Measurements from ENCODE around the gene CEP55. TPM values are rescaled to one million over a fixed set of nuclear protein-coding genes. Genes with fewer than 3 reads are reported as not detected.

CEP55 gene
- total RNA-seq, 4 donors from 2014 or later = 1.1 to 13.1 (median 4.3) TPM; not detected in 1

DNA sequence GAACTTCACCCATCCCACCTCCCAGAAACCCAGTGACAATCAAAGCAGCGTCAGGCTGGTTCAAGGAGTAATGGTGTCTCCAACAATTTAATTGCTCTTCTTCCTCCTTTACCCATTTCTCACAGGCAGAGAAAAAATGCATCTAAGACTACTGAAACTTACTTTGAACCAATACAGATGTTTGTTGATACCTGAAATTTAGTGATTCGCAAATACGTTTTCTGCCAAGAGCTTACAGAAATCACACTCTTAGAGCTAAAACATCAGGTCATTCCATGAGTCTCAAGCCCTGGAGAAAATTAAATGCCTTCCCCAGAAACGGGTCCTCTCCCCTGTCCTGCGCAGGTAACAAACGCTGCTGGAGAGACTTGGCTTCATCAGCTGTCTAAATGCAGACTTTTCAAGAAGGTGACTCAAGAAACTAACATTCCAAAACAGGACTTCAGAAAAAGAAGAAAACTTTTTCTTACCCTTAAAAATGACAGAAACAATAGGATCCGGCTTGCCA lies 14.7 kb upstream of the CEP55 start:
- Histone ChIP-seq H3K9me3 (no peaks in the 10 kb centered on the region), H3K27me3 (no peaks in the 10 kb centered on the region), H3K4me3 (peak overlapping the region; percentile 28 to 74 (median 55)), H3K27ac (peak overlapping the region; percentile 84 to 97 (median 88)), H3K4me1 (peaks cover 0 to 31% (median 13%) of the 10 kb centered on the region in 4 donors), H3K36me3 (no peaks in the 10 kb centered on the region)
- DNase-seq = no peak
- intact Hi-C loops (cut with DNase I; ENCODE audit: low total_unique reads) (loop anchor here (2.0 kb wide), 1 partner anchor 105 kb away; no protein-coding TSS in a partner anchor), in situ Hi-C loops (cut with MboI; ENCODE audit: low pct_ligation_motif_present in 1 of 4, low pct_unique_long_range_greater_than_20kb in 1 of 4, low sequenced_read_pairs in 3 of 4) (loop anchor here (5.0 kb wide), 2 partner anchors 104 to 109 kb away; no protein-coding TSS in a partner anchor)
- 10 to 22% methylated on average over 5 to 7 of the region's 7 CpGs for WGBS, 2 donors (ENCODE audit: low coverage in 1 of 2)
- TF ChIP-seq POLR2AphosphoS5 (IDR thresholded peaks at IDR 0.05) = no peak
- no peak for TF ChIP-seq POLR2A (IDR thresholded peaks at IDR 0.05)
- TF ChIP-seq, protein P1, sequence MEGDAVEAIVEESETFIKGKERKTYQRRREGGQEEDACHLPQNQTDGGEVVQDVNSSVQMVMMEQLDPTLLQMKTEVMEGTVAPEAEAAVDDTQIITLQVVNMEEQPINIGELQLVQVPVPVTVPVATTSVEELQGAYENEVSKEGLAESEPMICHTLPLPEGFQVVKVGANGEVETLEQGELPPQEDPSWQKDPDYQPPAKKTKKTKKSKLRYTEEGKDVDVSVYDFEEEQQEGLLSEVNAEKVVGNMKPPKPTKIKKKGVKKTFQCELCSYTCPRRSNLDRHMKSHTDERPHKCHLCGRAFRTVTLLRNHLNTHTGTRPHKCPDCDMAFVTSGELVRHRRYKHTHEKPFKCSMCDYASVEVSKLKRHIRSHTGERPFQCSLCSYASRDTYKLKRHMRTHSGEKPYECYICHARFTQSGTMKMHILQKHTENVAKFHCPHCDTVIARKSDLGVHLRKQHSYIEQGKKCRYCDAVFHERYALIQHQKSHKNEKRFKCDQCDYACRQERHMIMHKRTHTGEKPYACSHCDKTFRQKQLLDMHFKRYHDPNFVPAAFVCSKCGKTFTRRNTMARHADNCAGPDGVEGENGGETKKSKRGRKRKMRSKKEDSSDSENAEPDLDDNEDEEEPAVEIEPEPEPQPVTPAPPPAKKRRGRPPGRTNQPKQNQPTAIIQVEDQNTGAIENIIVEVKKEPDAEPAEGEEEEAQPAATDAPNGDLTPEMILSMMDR (IDR thresholded peaks at IDR 0.05) = no peak
- no peak for TF ChIP-seq EP300 (IDR thresholded peaks at IDR 0.05; ENCODE audit: low read depth)

GRCh38 chr10:93482145-93482834 lies 14.1 kb upstream of the CEP55 start, which contains the start of gene MYOF:
Gene MYOF (minus strand): TSS chr10:93482334. CDS start chr10:93482194, 140 bp downstream.
- Histone ChIP-seq H3K36me3 (no peaks in the 10 kb centered on the region), H3K9me3 (no peaks in the 10 kb centered on the region), H3K27me3 (no peaks in the 10 kb centered on the region), H3K4me3 (peak within 1 kb of the TSS; percentile 28 to 74 (median 55)), H3K27ac (peak within 1 kb of the TSS; percentile 84 to 97 (median 88)), H3K4me1 (peaks cover 0 to 28% (median 12%) of the 10 kb centered on the region in 4 donors)
- 1% methylated on average over 26 to 27 of the region's 27 CpGs for WGBS, 2 donors (ENCODE audit: low coverage in 1 of 2)
- in situ Hi-C loops (cut with MboI; ENCODE audit: low pct_ligation_motif_present in 1 of 4, low pct_unique_long_range_greater_than_20kb in 1 of 4, low sequenced_read_pairs in 3 of 4) (loop anchor here (5.0 kb wide), 2 partner anchors 105 to 110 kb away; no protein-coding TSS in a partner anchor), intact Hi-C loops (cut with DNase I; ENCODE audit: low total_unique reads) (loop anchor here (2.0 kb wide), 1 partner anchor 105 kb away; no protein-coding TSS in a partner anchor)
- TF ChIP-seq POLR2A (IDR thresholded peaks at IDR 0.05) (peak; percentile 74), POLR2AphosphoS5 (IDR thresholded peaks at IDR 0.05) (peak; percentile 58 to 76 (median 68)), EP300 (IDR thresholded peaks at IDR 0.05; ENCODE audit: low read depth) (no peak)
- TF ChIP-seq, protein P1 (IDR thresholded peaks at IDR 0.05) = peak; percentile 51 to 79 (median 60)
- DNase-seq = peak; percentile 65

GRCh38 chr10:93485690-93486089 lies 10.7 kb upstream of the CEP55 start:
- H3K9me3 ChIP-seq = no peaks in the 10 kb centered on the region
- no peak overlapping the region for H3K4me3 ChIP-seq
- H3K27ac ChIP-seq = no peak overlapping the region
- intact Hi-C loops (cut with DNase I; ENCODE audit: low total_unique reads) (no loop called here), in situ Hi-C loops (cut with MboI; ENCODE audit: low pct_ligation_motif_present in 1 of 4, low pct_unique_long_range_greater_than_20kb in 1 of 4, low sequenced_read_pairs in 3 of 4) (no loop called here)
- H3K36me3 ChIP-seq = no peaks in the 10 kb centered on the region
- TF ChIP-seq EP300 (IDR thresholded peaks at IDR 0.05; ENCODE audit: low read depth) (no peak), POLR2AphosphoS5 (IDR thresholded peaks at IDR 0.05) (no peak), POLR2A (IDR thresholded peaks at IDR 0.05) (no peak)
- TF ChIP-seq, protein P1 (IDR thresholded peaks at IDR 0.05) = no peak
- 50% methylated on average over 1 of the region's 1 CpG; no CpG with 5 or more reads in 1 of the 2 donors for WGBS, 2 donors (ENCODE audit: low coverage in 1 of 2)
- H3K27me3 ChIP-seq = no peaks in the 10 kb centered on the region
- DNase-seq = no peak
- H3K4me1 ChIP-seq = peaks cover 0 to 14% (median 4%) of the 10 kb centered on the region in 4 donors

DNA sequence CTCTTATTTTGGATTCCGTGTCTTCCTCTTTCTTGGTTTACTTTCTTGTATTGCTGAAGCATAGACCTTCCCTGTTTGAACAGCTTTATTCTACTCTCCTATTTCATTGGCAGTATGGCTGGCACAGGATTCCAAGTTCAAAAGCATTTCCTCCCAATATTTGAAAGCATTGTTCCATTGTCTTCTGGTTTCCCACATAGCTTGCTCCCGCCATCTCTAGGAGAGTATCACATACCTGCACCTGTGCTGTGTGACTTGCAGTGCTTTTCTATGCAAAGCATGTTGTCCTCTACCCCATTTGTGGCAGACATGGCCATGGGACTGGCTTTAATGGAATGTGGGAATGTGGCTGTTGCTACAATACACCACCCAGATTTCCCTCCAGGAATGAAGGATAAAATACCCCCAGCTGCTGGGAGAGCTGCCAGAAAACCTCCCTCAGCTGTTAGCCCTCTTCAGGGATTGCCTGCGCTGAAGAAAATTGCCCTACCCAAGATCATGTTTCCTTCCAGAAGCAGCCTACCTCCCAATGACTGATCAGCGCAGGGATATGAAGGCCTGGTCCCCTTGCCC lies 7.4 kb upstream of the CEP55 start:
- no peak overlapping the region for H3K4me3 ChIP-seq
- no peaks in the 10 kb centered on the region for H3K9me3 ChIP-seq
- H3K27me3 ChIP-seq = no peaks in the 10 kb centered on the region
- no peaks in the 10 kb centered on the region for H3K36me3 ChIP-seq
- in situ Hi-C loops (cut with MboI; ENCODE audit: low pct_ligation_motif_present in 1 of 4, low pct_unique_long_range_greater_than_20kb in 1 of 4, low sequenced_read_pairs in 3 of 4) = no loop called here
- TF ChIP-seq POLR2A (IDR thresholded peaks at IDR 0.05) (no peak), POLR2AphosphoS5 (IDR thresholded peaks at IDR 0.05) (no peak), EP300 (IDR thresholded peaks at IDR 0.05; ENCODE audit: low read depth) (no peak)
- TF ChIP-seq, protein P1 (IDR thresholded peaks at IDR 0.05) = no peak
- DNase-seq = no peak
- 83 to 100% methylated on average over 1 to 4 of the region's 4 CpGs for WGBS, 2 donors (ENCODE audit: low coverage in 1 of 2)
- H3K4me1 ChIP-seq = no peaks in the 10 kb centered on the region
- intact Hi-C loops (cut with DNase I; ENCODE audit: low total_unique reads) = no loop called here
- H3K27ac ChIP-seq = no peak overlapping the region

Measured in transverse colon (tissue), 4 donors.